Hepatocyte (in vitro differentiated cells): ENCODE measurements around the gene RPL7L1. TPM values are rescaled to one million over a fixed set of nuclear protein-coding genes. Genes with fewer than 3 reads are reported as not detected.

Experiments used
- DNase-seq: peaks from one replicate; pipeline ENCODE4 v3.0.0-alpha.2; 2016; ENCODE audit warnings: low spot score
- H2AFZ ChIP-seq: fragments of 200-600 bp; sonication (generic); 2 replicates; pipeline ENCODE4 v1.6.0; 2016; ENCODE audit warnings: antibody characterized with exemption, mild to moderate bottlenecking
- H3K27ac ChIP-seq: fragments of 200-600 bp; sonication (generic); 2 replicates; pipeline ENCODE4 v1.5.1; 2016; ENCODE audit warnings: mild to moderate bottlenecking
- H3K27me3 ChIP-seq: fragments of 200-600 bp; sonication (generic); 2 replicates; pipeline ENCODE4 v1.6.1; 2016
- H3K36me3 ChIP-seq: fragments of 200-600 bp; sonication (generic); replicated peaks from 2 replicates; pipeline ENCODE4 v1.5.1; 2016; ENCODE audit warnings: low read depth; ENCODE audit not compliant: insufficient read depth
- H3K4me1 ChIP-seq: fragments of 200-600 bp; sonication (generic); 2 replicates; pipeline ENCODE4 v1.5.1; 2016; ENCODE audit warnings: mild to moderate bottlenecking, moderate library complexity; ENCODE audit not compliant: insufficient read depth
- H3K4me2 ChIP-seq: fragments of 200-600 bp; sonication (generic); 2 replicates; pipeline ENCODE4 v1.6.0; 2016
- H3K4me3 ChIP-seq: fragments of 200-600 bp; sonication (generic); 2 replicates; pipeline ENCODE4 v1.5.1; 2016; ENCODE audit warnings: mild to moderate bottlenecking
- H3K79me2 ChIP-seq: fragments of 200-600 bp; sonication (generic); 2 replicates; pipeline ENCODE4 v1.6.0; 2017; ENCODE audit warnings: mild to moderate bottlenecking
- H3K9me2 ChIP-seq: fragments of 200-600 bp; sonication (generic); replicated peaks from 2 replicates; pipeline ENCODE4 v1.6.0; 2017; ENCODE audit warnings: mild to moderate bottlenecking; ENCODE audit not compliant: insufficient read depth
- H3K9me3 ChIP-seq: fragments of 200-600 bp; sonication (generic); 2 replicates; pipeline ENCODE4 v1.5.1; 2016; ENCODE audit warnings: low read depth, mild to moderate bottlenecking
- H4K20me1 ChIP-seq: fragments of 200-600 bp; sonication (generic); 2 replicates; pipeline ENCODE4 v1.6.0; 2016; ENCODE audit warnings: mild to moderate bottlenecking; ENCODE audit not compliant: insufficient read depth, poor library complexity, severe bottlenecking
- CTCF ChIP-seq: fragments of 200-600 bp; sonication (generic); IDR thresholded peaks from 2 replicates; pipeline ENCODE4 v1.5.1; 2016; ENCODE audit warnings: antibody characterized with exemption, mild to moderate bottlenecking; ENCODE audit not compliant: poor library complexity
- EZH2 ChIP-seq: fragments of 200-600 bp; sonication (generic); IDR thresholded peaks from 2 replicates; pipeline ENCODE4 v1.6.1; 2016; ENCODE audit warnings: antibody characterized with exemption, mild to moderate bottlenecking, borderline replicate concordance
- EZH2phosphoT487 ChIP-seq: fragments of 200-600 bp; sonication (generic); IDR thresholded peaks from one replicate; pipeline ENCODE4 v1.6.1; 2018; ENCODE audit warnings: antibody characterized with exemption, mild to moderate bottlenecking, low read depth, moderate library complexity; ENCODE audit not compliant: unreplicated experiment, severe bottlenecking
- WGBS: methylation state at CpG from one replicate; pipeline ENCODE4 v1.1.6; 2016; ENCODE audit warnings: low lambda C conversion rate; ENCODE audit errors: missing lambda C conversion rate; 5-methylcytosine and 5-hydroxymethylcytosine counted together
- polyA plus RNA-seq: library from polyadenylated mRNA; unstranded; fragments of >200 nt; fragmentation: Nextera tagmentation; extraction: Ambion mirVana; gene quantifications from 2 replicates; pipeline ENCODE4 v1.2.1, GENCODE V29; 2016
- total RNA-seq: library from RNA; depleted of rRNA; stranded (reverse); fragments of >200 nt; gene quantifications from 2 replicates; pipeline ENCODE4 v1.2.3, GENCODE V29; 2014

RPL7L1 gene
- total and polyA plus RNA-seq, 2 experiments from 2014 or later: 63.0 to 111 TPM

- WGBS: 91% methylated on average over 13 of the region's 23 CpGs
Observed at GRCh38 chr6:42925248-42925857, 45.9 kb downstream of the RPL7L1 start.

GRCh38 chr6:42928986-42929820 is 49.8 kb downstream of the RPL7L1 start, which contains the start of gene CNPY3:
Gene CNPY3 (plus strand): TSS chr6:42929480. CDS start chr6:42929571, 91 bp downstream.
- TF ChIP-seq CTCF (no peak), EZH2 (no peak), EZH2phosphoT487 (no peak)
- Histone ChIP-seq H3K4me3 (peak within 1 kb of the TSS; percentile 50), H3K79me2 (peaks cover 37% of the 10 kb centered on the region), H3K9me3 (no peaks in the 10 kb centered on the region), H3K27me3 (no peaks in the 10 kb centered on the region), H4K20me1 (no peaks in the 10 kb centered on the region), H3K36me3 (no peaks in the 10 kb centered on the region), H3K9me2 (no peaks in the 10 kb centered on the region), H2AFZ (peak within 1 kb of the TSS; percentile 79), H3K4me2 (peak within 1 kb of the TSS; percentile 82), H3K4me1 (peaks cover 16% of the 10 kb centered on the region), H3K27ac (peak within 1 kb of the TSS; percentile 97)
- WGBS: 1% methylated on average over 58 of the region's 63 CpGs
- DNase-seq: peak; percentile 96

More at GRCh38 chr6:42925248-42925857, 45.9 kb downstream of the RPL7L1 start:
- TF ChIP-seq EZH2phosphoT487 (no peak), CTCF (no peak), EZH2 (no peak)
- H3K27me3 ChIP-seq: no peaks in the 10 kb centered on the region
- H3K79me2 ChIP-seq: no peaks in the 10 kb centered on the region
- H3K9me3 ChIP-seq: no peaks in the 10 kb centered on the region
- no peaks in the 10 kb centered on the region for H4K20me1 ChIP-seq
- H3K4me2 ChIP-seq: no peak overlapping the region
- DNase-seq: no peak
- H3K4me3 ChIP-seq: no peak overlapping the region
- peaks cover 5% of the 10 kb centered on the region for H3K4me1 ChIP-seq
- H2AFZ ChIP-seq: no peak overlapping the region
- H3K9me2 ChIP-seq: no peaks in the 10 kb centered on the region
- H3K36me3 ChIP-seq: no peaks in the 10 kb centered on the region
- no peak overlapping the region for H3K27ac ChIP-seq

GRCh38 chr6:42929821-42930360 is 50.5 kb downstream of the RPL7L1 start:
- Histone ChIP-seq H3K4me1 (peaks cover 16% of the 10 kb centered on the region), H3K36me3 (no peaks in the 10 kb centered on the region), H3K27ac (peak overlapping the region; percentile 97), H3K4me2 (peak overlapping the region; percentile 82), H2AFZ (peak overlapping the region; percentile 57), H3K79me2 (peaks cover 44% of the 10 kb centered on the region), H4K20me1 (no peaks in the 10 kb centered on the region), H3K9me2 (no peaks in the 10 kb centered on the region), H3K27me3 (no peaks in the 10 kb centered on the region), H3K4me3 (peak overlapping the region; percentile 50), H3K9me3 (no peaks in the 10 kb centered on the region)
- TF ChIP-seq CTCF: no peak
- TF ChIP-seq EZH2phosphoT487: no peak
- TF ChIP-seq EZH2: no peak
- DNase-seq: peak; percentile 78
- WGBS: 3% methylated on average over 12 of the region's 16 CpGs
